GM20000 (cell line): ENCODE measurements around the gene PGLYRP3.

Source experiments
- DNase-seq: peaks from one replicate; pipeline ENCODE4 v3.0.0; 2012; ENCODE audit warnings: low spot score
- TF ChIP-seq, protein P1 (sequence below): IDR thresholded peaks from 2 replicates; pipeline ENCODE4 v1.5.1; 2012; ENCODE audit warnings: mild to moderate bottlenecking, control low read depth; ENCODE audit errors: extremely low read depth, missing control alignments

Gene PGLYRP3, protein sequence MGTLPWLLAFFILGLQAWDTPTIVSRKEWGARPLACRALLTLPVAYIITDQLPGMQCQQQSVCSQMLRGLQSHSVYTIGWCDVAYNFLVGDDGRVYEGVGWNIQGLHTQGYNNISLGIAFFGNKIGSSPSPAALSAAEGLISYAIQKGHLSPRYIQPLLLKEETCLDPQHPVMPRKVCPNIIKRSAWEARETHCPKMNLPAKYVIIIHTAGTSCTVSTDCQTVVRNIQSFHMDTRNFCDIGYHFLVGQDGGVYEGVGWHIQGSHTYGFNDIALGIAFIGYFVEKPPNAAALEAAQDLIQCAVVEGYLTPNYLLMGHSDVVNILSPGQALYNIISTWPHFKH

DNA sequence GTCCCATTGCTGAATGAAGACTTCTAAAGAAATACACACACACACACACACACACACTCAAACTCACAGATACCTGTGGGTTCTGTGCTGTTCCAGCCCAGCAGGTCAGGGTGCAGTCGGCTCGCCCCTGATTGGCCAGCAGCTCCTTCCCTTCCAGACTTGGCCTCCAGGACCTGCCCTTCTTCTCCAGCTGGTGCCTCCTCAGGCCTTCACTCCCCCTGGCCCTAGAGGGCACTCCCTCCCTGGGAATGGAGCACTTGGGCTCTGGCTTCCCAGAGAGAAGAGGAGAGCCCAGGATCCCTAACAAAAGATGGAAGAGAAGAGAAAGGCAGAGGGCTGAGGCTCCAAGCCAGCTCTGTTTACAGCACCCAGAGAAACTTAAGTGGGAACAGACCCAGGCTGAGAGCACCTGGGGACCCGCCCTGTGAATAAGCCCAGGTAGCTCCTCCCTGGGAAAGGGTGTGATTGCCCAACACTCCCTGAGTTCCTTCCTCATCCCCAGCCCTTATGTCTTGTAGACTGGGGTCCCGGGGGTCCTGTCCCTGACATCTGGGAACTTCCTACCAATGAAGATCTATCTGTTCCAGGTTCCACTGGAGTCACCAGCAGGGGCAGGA is at the start of gene PGLYRP3:
Gene PGLYRP3 (minus strand): TSS at position 383 of the 617 bp plus-strand sequence. CDS start 2,287 bp downstream, outside the sequence.
- DNase-seq, result no peak
- TF ChIP-seq, protein P1, sequence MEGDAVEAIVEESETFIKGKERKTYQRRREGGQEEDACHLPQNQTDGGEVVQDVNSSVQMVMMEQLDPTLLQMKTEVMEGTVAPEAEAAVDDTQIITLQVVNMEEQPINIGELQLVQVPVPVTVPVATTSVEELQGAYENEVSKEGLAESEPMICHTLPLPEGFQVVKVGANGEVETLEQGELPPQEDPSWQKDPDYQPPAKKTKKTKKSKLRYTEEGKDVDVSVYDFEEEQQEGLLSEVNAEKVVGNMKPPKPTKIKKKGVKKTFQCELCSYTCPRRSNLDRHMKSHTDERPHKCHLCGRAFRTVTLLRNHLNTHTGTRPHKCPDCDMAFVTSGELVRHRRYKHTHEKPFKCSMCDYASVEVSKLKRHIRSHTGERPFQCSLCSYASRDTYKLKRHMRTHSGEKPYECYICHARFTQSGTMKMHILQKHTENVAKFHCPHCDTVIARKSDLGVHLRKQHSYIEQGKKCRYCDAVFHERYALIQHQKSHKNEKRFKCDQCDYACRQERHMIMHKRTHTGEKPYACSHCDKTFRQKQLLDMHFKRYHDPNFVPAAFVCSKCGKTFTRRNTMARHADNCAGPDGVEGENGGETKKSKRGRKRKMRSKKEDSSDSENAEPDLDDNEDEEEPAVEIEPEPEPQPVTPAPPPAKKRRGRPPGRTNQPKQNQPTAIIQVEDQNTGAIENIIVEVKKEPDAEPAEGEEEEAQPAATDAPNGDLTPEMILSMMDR, result no peak

DNA sequence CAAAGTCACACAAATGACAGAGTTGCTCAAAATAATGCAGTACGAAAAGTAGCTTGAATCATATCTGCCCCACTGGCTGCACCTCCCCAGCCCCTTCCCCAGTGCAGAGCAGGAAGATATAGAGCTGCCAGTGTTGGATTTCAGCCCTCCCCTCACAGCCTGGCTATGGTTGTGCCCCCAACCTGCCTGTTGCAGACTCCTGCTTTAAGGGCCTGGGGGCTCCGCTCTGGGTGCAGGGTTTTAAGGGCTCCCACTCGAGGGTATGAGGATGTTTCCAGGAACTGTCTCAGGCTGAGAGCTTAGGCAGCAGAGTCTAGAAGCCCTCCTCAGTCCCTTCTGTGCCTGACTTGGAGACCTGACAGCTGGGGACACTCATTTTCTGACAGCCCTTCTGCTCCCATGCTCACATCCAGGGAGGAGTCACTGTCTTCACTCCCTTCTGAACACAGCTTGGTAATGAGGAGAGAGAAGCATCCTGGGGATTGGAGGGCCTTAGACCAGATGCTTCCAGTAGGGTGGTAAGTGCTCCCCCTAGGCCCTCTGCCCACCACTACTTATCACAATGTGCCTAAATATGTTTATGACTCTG is 49.5 kb upstream of the PGLYRP3 start:
- TF ChIP-seq, protein P1, result no peak
- no peak for DNase-seq

DNA sequence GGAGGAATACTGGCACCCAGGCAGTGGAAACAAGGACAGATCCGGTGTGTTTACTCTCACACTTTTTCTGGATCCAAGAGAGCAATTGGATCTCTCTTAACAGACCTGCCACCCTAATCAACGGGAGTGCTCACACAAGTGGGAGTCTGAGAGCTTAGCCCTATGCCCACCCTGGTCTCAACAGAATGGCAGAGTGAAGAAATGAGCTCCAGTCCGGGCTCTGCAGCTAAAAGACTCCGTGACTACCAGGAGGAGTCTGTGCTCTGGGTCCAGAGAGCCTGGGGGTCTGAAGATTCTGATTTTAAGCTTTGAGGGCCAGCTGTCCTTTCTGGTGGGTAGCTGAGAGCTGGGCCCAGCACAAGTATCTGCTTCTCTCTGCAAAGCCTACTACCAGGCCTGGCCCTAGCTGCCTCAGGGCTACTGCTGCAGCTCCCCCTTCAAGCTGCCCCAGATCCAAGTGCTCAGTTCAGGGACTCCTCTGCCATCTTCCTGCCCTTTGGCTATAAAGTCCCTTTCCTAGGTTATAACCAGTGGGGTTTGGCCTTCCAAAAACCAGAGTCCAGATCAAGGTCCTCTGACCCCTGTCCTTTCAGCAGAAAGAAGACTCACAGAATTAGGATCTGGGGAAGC is 48.8 kb upstream of the PGLYRP3 start:
- TF ChIP-seq, protein P1, result no peak
- no peak for DNase-seq

DNA sequence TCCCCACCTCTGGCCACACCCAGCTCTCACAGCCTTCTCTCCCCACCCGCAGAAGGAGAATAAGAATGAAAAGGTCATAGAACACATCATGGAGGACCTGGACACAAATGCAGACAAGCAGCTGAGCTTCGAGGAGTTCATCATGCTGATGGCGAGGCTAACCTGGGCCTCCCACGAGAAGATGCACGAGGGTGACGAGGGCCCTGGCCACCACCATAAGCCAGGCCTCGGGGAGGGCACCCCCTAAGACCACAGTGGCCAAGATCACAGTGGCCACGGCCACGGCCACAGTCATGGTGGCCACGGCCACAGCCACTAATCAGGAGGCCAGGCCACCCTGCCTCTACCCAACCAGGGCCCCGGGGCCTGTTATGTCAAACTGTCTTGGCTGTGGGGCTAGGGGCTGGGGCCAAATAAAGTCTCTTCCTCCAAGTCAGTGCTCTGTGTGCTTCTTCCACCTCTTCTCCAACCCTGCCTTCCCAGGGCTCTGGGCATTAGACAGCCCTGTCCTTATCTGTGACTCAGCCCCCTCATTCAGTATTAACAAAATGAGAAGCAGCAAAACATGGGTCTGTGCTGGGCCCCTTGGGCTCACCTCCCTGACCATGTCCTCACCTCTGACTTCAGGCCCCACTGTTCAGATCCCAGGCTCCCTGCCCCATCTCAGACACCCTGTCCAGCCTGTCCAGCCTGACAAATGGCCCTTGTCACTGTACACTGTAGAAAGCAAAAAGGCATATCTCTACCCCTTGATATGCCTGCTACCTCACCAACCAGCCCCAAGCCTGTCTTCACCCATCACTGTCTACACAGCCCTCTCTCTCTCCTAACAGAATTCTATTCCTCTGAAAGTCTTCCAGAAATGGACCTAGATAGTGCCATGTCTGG is 48.1 kb upstream of the PGLYRP3 start:
- TF ChIP-seq, protein P1, result no peak
- DNase-seq, result no peak

DNA sequence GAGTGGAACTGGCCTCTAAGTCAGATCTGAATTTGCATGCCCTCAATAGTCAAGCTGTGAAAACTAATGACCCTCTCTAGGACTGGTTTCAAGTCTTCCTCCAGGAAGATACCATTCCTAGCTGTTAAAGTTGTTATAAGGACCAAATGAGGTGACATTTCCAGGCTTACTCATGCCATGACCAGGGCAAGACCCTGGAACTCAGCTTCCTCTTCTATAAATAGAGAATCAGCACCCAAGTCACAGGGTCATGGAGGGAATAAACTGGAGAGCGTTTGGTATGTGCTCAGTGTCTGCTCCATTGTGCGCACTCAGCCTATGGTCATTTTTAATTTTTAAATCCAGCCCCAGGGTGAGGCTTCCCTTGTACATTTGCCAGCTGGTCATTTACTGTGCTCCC is 47.4 kb upstream of the PGLYRP3 start:
- DNase-seq, result no peak
- TF ChIP-seq, protein P1, result no peak

DNA sequence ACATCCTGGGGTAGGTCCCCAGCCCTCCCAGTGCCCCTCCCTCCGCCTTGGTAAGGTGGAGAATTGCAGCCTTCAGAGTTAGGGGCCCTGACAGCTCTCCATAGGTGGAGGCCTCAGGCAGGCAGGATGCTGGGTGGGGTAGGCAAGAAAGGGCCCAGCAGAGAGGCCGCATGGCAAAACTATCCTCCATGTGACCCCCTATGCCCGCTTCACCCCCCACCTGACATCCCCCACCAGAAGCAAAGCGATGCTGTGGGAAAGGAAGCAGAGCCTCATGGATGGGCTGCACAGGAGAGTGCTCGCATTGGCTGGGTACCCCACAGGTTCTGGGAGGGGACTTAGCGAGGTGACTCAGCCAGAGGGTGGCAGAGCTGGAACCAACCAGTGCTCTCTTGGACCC is 46.5 kb upstream of the PGLYRP3 start:
- no peak for DNase-seq
- TF ChIP-seq, protein P1, result no peak
